ENCODE data around the gene CEACAM6.

The CEACAM6 gene

GRCh38 chr19:41714598-41714997 is 40.7 kb upstream of the CEACAM6 start:
- no peak for DNase-seq (ENCODE audit: low spot score)
- H3K4me2 ChIP-seq (ENCODE audit: insufficient read depth, low read length, poor library complexity, severe bottlenecking) = no peak overlapping the region
- no peaks in the 10 kb centered on the region for H3K4me1 ChIP-seq (ENCODE audit: control insufficient read depth in 2 of 2, insufficient read depth in 1 of 2, low read depth in 1 of 2, low read length in 2 of 2)
- no peak overlapping the region for H3K27ac ChIP-seq (replicated peaks; ENCODE audit: low read length)
- no peak overlapping the region for H4K8ac ChIP-seq (ENCODE audit: low read depth, low read length)
- peaks cover 0 to 69% (median 0%) of the 10 kb centered on the region in 3 experiments for H3K27me3 ChIP-seq (ENCODE audit: control insufficient read depth in 3 of 3, insufficient read depth in 3 of 3, low read depth in 1 of 3, low read length in 3 of 3)
- H3K23ac ChIP-seq (ENCODE audit: low read depth, low read length, poor library complexity) = no peak overlapping the region
- no peak overlapping the region for H3K18ac ChIP-seq (ENCODE audit: low read length)
- H3K36me3 ChIP-seq (replicated peaks in 1 of 2; ENCODE audit: control insufficient read depth in 2 of 2, insufficient read depth in 2 of 2, low read length in 2 of 2) = no peaks in the 10 kb centered on the region
- H3K4ac ChIP-seq (ENCODE audit: low read length) = no peak overlapping the region
- no CpG with 5 or more reads among the region's 5 CpGs for WGBS, 2 donors (ENCODE audit: extremely low coverage in 2 of 2, insufficient read length in 2 of 2, insufficient replicate concordance in 1 of 2)
- no peak overlapping the region for H2BK15ac ChIP-seq (ENCODE audit: low read length)
- no peak overlapping the region for H4K91ac ChIP-seq (ENCODE audit: low read depth, low read length, poor library complexity)
- peaks cover 0 to 28% of the 10 kb centered on the region in 2 donors for H3K9me3 ChIP-seq (replicated peaks in 1 of 2; ENCODE audit: control insufficient read depth in 2 of 2, insufficient read depth in 1 of 2, low read depth in 1 of 2, low read length in 2 of 2)
- H3K14ac ChIP-seq (ENCODE audit: low read length) = no peak overlapping the region
- H3K79me1 ChIP-seq (ENCODE audit: low read depth, low read length) = no peaks in the 10 kb centered on the region
- no peak overlapping the region for H3K4me3 ChIP-seq (ENCODE audit: low read length in 2 of 2)
- H2BK120ac ChIP-seq (ENCODE audit: low read depth, low read length) = no peak overlapping the region
- no peak overlapping the region for H2BK5ac ChIP-seq (ENCODE audit: low read length)
- H2BK12ac ChIP-seq (ENCODE audit: low read length) = no peak overlapping the region
- no peak overlapping the region for H2AK5ac ChIP-seq (ENCODE audit: low read depth, low read length)
- H3K9ac ChIP-seq (ENCODE audit: low read depth, low read length, poor library complexity) = peak overlapping the region; percentile 13
- no peak overlapping the region for H2AFZ ChIP-seq (ENCODE audit: low read length)

GRCh38 chr19:41718761-41719160 is 36.6 kb upstream of the CEACAM6 start:
- Histone ChIP-seq H3K4me2 (ENCODE audit: insufficient read depth, low read length, poor library complexity, severe bottlenecking) (no peak overlapping the region), H3K23ac (ENCODE audit: low read depth, low read length, poor library complexity) (no peak overlapping the region), H3K79me1 (ENCODE audit: low read depth, low read length) (no peaks in the 10 kb centered on the region), H4K91ac (ENCODE audit: low read depth, low read length, poor library complexity) (no peak overlapping the region), H3K9me3 (replicated peaks in 1 of 2; ENCODE audit: control insufficient read depth in 2 of 2, insufficient read depth in 1 of 2, low read depth in 1 of 2, low read length in 2 of 2) (peaks cover 0 to 32% of the 10 kb centered on the region in 2 donors), H2BK15ac (ENCODE audit: low read length) (no peak overlapping the region), H3K9ac (ENCODE audit: low read depth, low read length, poor library complexity) (no peak overlapping the region), H2BK5ac (ENCODE audit: low read length) (no peak overlapping the region), H4K8ac (ENCODE audit: low read depth, low read length) (no peak overlapping the region), H3K4ac (ENCODE audit: low read length) (no peak overlapping the region), H2AK5ac (ENCODE audit: low read depth, low read length) (no peak overlapping the region), H3K4me3 (ENCODE audit: low read length in 2 of 2) (no peak overlapping the region), H2AFZ (ENCODE audit: low read length) (no peak overlapping the region), H3K27me3 (ENCODE audit: control insufficient read depth in 3 of 3, insufficient read depth in 3 of 3, low read depth in 1 of 3, low read length in 3 of 3) (peaks cover 0 to 35% (median 0%) of the 10 kb centered on the region in 3 experiments), H3K4me1 (ENCODE audit: control insufficient read depth in 2 of 2, insufficient read depth in 1 of 2, low read depth in 1 of 2, low read length in 2 of 2) (no peaks in the 10 kb centered on the region), H2BK120ac (ENCODE audit: low read depth, low read length) (no peak overlapping the region), H2BK12ac (ENCODE audit: low read length) (no peak overlapping the region), H3K36me3 (replicated peaks in 1 of 2; ENCODE audit: control insufficient read depth in 2 of 2, insufficient read depth in 2 of 2, low read length in 2 of 2) (no peaks in the 10 kb centered on the region), H3K14ac (ENCODE audit: low read length) (no peak overlapping the region), H3K27ac (replicated peaks; ENCODE audit: low read length) (no peak overlapping the region), H3K18ac (ENCODE audit: low read length) (no peak overlapping the region)
- WGBS, 2 donors (ENCODE audit: extremely low coverage in 2 of 2, insufficient read length in 2 of 2, insufficient replicate concordance in 1 of 2) = no CpG with 5 or more reads among the region's 6 CpGs
- DNase-seq (ENCODE audit: low spot score) = no peak

- H3K9ac ChIP-seq (ENCODE audit: low read depth, low read length, poor library complexity) = no peak overlapping the region
- no peak overlapping the region for H2BK120ac ChIP-seq (ENCODE audit: low read depth, low read length)
- H2BK5ac ChIP-seq (ENCODE audit: low read length) = no peak overlapping the region
- no peaks in the 10 kb centered on the region for H3K4me1 ChIP-seq (ENCODE audit: control insufficient read depth in 2 of 2, insufficient read depth in 1 of 2, low read depth in 1 of 2, low read length in 2 of 2)
- no peaks in the 10 kb centered on the region for H3K79me1 ChIP-seq (ENCODE audit: low read depth, low read length)
- H3K18ac ChIP-seq (ENCODE audit: low read length) = no peak overlapping the region
- H3K36me3 ChIP-seq (replicated peaks in 1 of 2; ENCODE audit: control insufficient read depth in 2 of 2, insufficient read depth in 2 of 2, low read length in 2 of 2) = no peaks in the 10 kb centered on the region
- no CpG with 5 or more reads among the region's 3 CpGs for WGBS, 2 donors (ENCODE audit: extremely low coverage in 2 of 2, insufficient read length in 2 of 2, insufficient replicate concordance in 1 of 2)
- no peak overlapping the region for H3K4me3 ChIP-seq (ENCODE audit: low read length in 2 of 2)
- peaks cover 0 to 26% (median 0%) of the 10 kb centered on the region in 3 experiments for H3K27me3 ChIP-seq (ENCODE audit: control insufficient read depth in 3 of 3, insufficient read depth in 3 of 3, low read depth in 1 of 3, low read length in 3 of 3)
- H2BK15ac ChIP-seq (ENCODE audit: low read length) = no peak overlapping the region
- H2AK5ac ChIP-seq (ENCODE audit: low read depth, low read length) = no peak overlapping the region
- H4K91ac ChIP-seq (ENCODE audit: low read depth, low read length, poor library complexity) = no peak overlapping the region
- no peak for DNase-seq (ENCODE audit: low spot score)
- H3K14ac ChIP-seq (ENCODE audit: low read length) = no peak overlapping the region
- peaks cover 0 to 28% of the 10 kb centered on the region in 2 donors for H3K9me3 ChIP-seq (replicated peaks in 1 of 2; ENCODE audit: control insufficient read depth in 2 of 2, insufficient read depth in 1 of 2, low read depth in 1 of 2, low read length in 2 of 2)
- no peak overlapping the region for H3K27ac ChIP-seq (replicated peaks; ENCODE audit: low read length)
- H3K4me2 ChIP-seq (ENCODE audit: insufficient read depth, low read length, poor library complexity, severe bottlenecking) = no peak overlapping the region
- H4K8ac ChIP-seq (ENCODE audit: low read depth, low read length) = no peak overlapping the region
- no peak overlapping the region for H2AFZ ChIP-seq (ENCODE audit: low read length)
- no peak overlapping the region for H3K4ac ChIP-seq (ENCODE audit: low read length)
- H2BK12ac ChIP-seq (ENCODE audit: low read length) = no peak overlapping the region
- H3K23ac ChIP-seq (ENCODE audit: low read depth, low read length, poor library complexity) = no peak overlapping the region
These were observed 35.2 kb upstream of the CEACAM6 start for GRCh38 chr19:41720103-41720502.

GRCh38 chr19:41726493-41726892 is 28.8 kb upstream of the CEACAM6 start:
- no peak overlapping the region for H2BK12ac ChIP-seq (ENCODE audit: low read length)
- no peak overlapping the region for H2AFZ ChIP-seq (ENCODE audit: low read length)
- no peak overlapping the region for H3K14ac ChIP-seq (ENCODE audit: low read length)
- no peak overlapping the region for H3K9ac ChIP-seq (ENCODE audit: low read depth, low read length, poor library complexity)
- no peaks in the 10 kb centered on the region for H3K36me3 ChIP-seq (replicated peaks in 1 of 2; ENCODE audit: control insufficient read depth in 2 of 2, insufficient read depth in 2 of 2, low read length in 2 of 2)
- DNase-seq (ENCODE audit: low spot score) = no peak
- H3K27ac ChIP-seq (replicated peaks; ENCODE audit: low read length) = no peak overlapping the region
- peaks cover 0 to 6% (median 0%) of the 10 kb centered on the region in 3 experiments for H3K27me3 ChIP-seq (ENCODE audit: control insufficient read depth in 3 of 3, insufficient read depth in 3 of 3, low read depth in 1 of 3, low read length in 3 of 3)
- no peak overlapping the region for H3K4me3 ChIP-seq (ENCODE audit: low read length in 2 of 2)
- H2BK120ac ChIP-seq (ENCODE audit: low read depth, low read length) = no peak overlapping the region
- peaks cover 0 to 4% of the 10 kb centered on the region in 2 donors for H3K9me3 ChIP-seq (replicated peaks in 1 of 2; ENCODE audit: control insufficient read depth in 2 of 2, insufficient read depth in 1 of 2, low read depth in 1 of 2, low read length in 2 of 2)
- H3K4me2 ChIP-seq (ENCODE audit: insufficient read depth, low read length, poor library complexity, severe bottlenecking) = no peak overlapping the region
- H3K4ac ChIP-seq (ENCODE audit: low read length) = no peak overlapping the region
- WGBS, 2 donors (ENCODE audit: extremely low coverage in 2 of 2, insufficient read length in 2 of 2, insufficient replicate concordance in 1 of 2) = no CpG with 5 or more reads among the region's 5 CpGs
- no peak overlapping the region for H2AK5ac ChIP-seq (ENCODE audit: low read depth, low read length)
- no peak overlapping the region for H2BK5ac ChIP-seq (ENCODE audit: low read length)
- H4K91ac ChIP-seq (ENCODE audit: low read depth, low read length, poor library complexity) = no peak overlapping the region
- no peak overlapping the region for H2BK15ac ChIP-seq (ENCODE audit: low read length)
- H3K79me1 ChIP-seq (ENCODE audit: low read depth, low read length) = no peaks in the 10 kb centered on the region
- H3K4me1 ChIP-seq (ENCODE audit: control insufficient read depth in 2 of 2, insufficient read depth in 1 of 2, low read depth in 1 of 2, low read length in 2 of 2) = no peaks in the 10 kb centered on the region
- H3K23ac ChIP-seq (ENCODE audit: low read depth, low read length, poor library complexity) = no peak overlapping the region
- H3K18ac ChIP-seq (ENCODE audit: low read length) = no peak overlapping the region
- H4K8ac ChIP-seq (ENCODE audit: low read depth, low read length) = no peak overlapping the region
